22Rv1 (cell line): ENCODE measurements around the gene PARVB.

Source experiments
- CTCF ChIP-seq: fragments of 450-650 bp; IDR thresholded peaks from 2 replicates; pipeline ENCODE4 v1.5.1; 2017; ENCODE audit warnings: mild to moderate bottlenecking
- ZFX ChIP-seq: fragments of 450-650 bp; IDR thresholded peaks from 2 replicates; pipeline ENCODE4 v1.6.1; 2017; ENCODE audit warnings: antibody characterized with exemption, borderline replicate concordance

- TF ChIP-seq CTCF = no peak
- no peak for TF ChIP-seq ZFX
These were observed 25.6 kb downstream of the PARVB start for GRCh38 chr22:44049486-44050231.
